Endometrial microvascular endothelial cells (primary cell): ENCODE data around the gene MFSD12. TPM values are rescaled to one million over a fixed set of nuclear protein-coding genes. Genes with fewer than 3 reads are reported as not detected.
"Not testable (repeated sequence)": the region's sequence is repeated elsewhere in the genome, so short reads cannot be mapped to it uniquely, and the experiment has no call there.

Experiments
- in situ Hi-C: cut with HindIII; loops from 2 replicates; pipeline ENCODE4 v1.10.0; 2017; ENCODE audit warnings: low sequenced_read_pairs, low pct_unique_long_range_greater_than_20kb; ENCODE audit errors: inconsistent ontology term
- total RNA-seq: library from RNA; depleted of rRNA; stranded (reverse); fragments of >200 nt; gene quantifications from one replicate; pipeline ENCODE4 v1.2.3, GENCODE V29; 2015; ENCODE audit errors: inconsistent ontology term

MFSD12 gene
- total RNA-seq, 1 donor from 2014 or later: 121 TPM

GRCh38 chr19:3586127-3586626 lies 28.8 kb upstream of the MFSD12 start:
- in situ Hi-C loops: no loop called here

GRCh38 chr19:3585301-3586126 lies 28.1 kb upstream of the MFSD12 start, which contains the start of gene GIPC3:
GIPC3 (plus strand) TSS chr19:3585478; CDS start chr19:3585598, 120 bp downstream.
- in situ Hi-C loops: no loop called here

GRCh38 chr19:3584036-3584802 lies 26.8 kb upstream of the MFSD12 start:
- in situ Hi-C loops: not testable (repeated sequence)

GRCh38 chr19:3581792-3582191 lies 24.4 kb upstream of the MFSD12 start:
- in situ Hi-C loops: not testable (repeated sequence)

- in situ Hi-C loops: no loop called here
Observed at GRCh38 chr19:3580156-3580934, 23.0 kb upstream of the MFSD12 start.

- in situ Hi-C loops: no loop called here
Observed at GRCh38 chr19:3578390-3578789, 21.0 kb upstream of the MFSD12 start.

- in situ Hi-C loops: no loop called here
Observed at GRCh38 chr19:3577723-3578344, 20.4 kb upstream of the MFSD12 start.

- in situ Hi-C loops: no loop called here
Observed at GRCh38 chr19:3576696-3577443, 19.5 kb upstream of the MFSD12 start.

GRCh38 chr19:3575949-3576673 lies 18.7 kb upstream of the MFSD12 start:
- in situ Hi-C loops: no loop called here

GRCh38 chr19:3575260-3575741 lies 17.9 kb upstream of the MFSD12 start:
- in situ Hi-C loops: no loop called here

- in situ Hi-C loops: no loop called here
Observed at GRCh38 chr19:3573858-3574637, 16.7 kb upstream of the MFSD12 start.

- in situ Hi-C loops: no loop called here
Observed at GRCh38 chr19:3573162-3573857, 15.9 kb upstream of the MFSD12 start.

GRCh38 chr19:3572855-3573161 lies 15.4 kb upstream of the MFSD12 start, which contains the start of gene HMG20B:
HMG20B (plus strand) TSS chr19:3572944; CDS start chr19:3573310, 366 bp downstream.
- in situ Hi-C loops: no loop called here

GRCh38 chr19:3572132-3572854 lies 14.9 kb upstream of the MFSD12 start:
- in situ Hi-C loops: no loop called here

GRCh38 chr19:3570606-3571011 lies 13.2 kb upstream of the MFSD12 start:
- in situ Hi-C loops: no loop called here
